Medulla oblongata (tissue), 1 donor: ENCODE results near the gene GATAD1.
"Not testable (repeated sequence)": the region's sequence is repeated elsewhere in the genome, so short reads cannot be mapped to it uniquely, and the experiment has no call there.

ENCODE experiments used
- DNase-seq: peaks from one replicate; pipeline ENCODE4 v3.0.0-alpha.2; 2015; ENCODE audit errors: extremely low spot score

The GATAD1 gene

DNA sequence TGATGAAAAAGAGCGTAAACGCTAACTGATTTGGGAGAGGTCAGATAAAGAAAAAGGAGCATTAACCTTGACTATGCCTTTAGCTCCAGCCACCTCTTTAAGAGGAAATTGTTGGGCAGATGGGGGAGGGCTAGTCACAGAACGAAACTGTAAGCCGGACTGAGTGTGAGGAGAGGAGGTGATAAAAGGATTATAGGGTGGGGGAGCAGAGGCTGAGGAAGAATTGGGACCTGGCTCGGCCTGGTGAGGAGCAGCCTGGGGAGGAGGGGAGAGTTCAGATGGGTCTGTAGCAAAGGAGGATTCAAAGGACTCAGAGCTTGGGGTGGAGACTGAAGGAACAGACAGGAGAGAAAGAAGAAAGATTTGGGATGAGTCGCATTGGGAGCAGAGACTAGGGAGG, 36.3 kb downstream of the GATAD1 start:
- DNase-seq = not testable (repeated sequence)

DNA sequence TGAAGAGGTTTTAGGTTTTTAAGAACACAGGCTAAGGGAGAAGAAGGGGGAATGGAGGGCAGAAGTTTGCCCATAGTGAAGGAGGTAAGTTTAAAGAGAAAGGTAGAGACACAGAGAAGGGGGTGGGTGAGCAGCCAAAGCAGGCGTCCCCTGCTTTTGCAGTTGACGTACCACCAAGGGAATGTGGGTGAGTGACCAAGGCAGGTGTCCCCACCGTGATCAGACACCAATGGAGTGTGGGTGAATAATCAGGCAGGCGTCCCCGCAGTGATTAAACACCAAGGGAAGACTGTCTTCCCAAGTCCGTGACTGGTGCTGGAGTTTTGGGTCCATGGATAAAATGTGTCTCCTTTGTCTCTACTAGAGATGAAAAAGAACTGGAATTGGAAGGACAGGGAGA, 36.9 kb downstream of the GATAD1 start:
- DNase-seq = not testable (repeated sequence)

DNA sequence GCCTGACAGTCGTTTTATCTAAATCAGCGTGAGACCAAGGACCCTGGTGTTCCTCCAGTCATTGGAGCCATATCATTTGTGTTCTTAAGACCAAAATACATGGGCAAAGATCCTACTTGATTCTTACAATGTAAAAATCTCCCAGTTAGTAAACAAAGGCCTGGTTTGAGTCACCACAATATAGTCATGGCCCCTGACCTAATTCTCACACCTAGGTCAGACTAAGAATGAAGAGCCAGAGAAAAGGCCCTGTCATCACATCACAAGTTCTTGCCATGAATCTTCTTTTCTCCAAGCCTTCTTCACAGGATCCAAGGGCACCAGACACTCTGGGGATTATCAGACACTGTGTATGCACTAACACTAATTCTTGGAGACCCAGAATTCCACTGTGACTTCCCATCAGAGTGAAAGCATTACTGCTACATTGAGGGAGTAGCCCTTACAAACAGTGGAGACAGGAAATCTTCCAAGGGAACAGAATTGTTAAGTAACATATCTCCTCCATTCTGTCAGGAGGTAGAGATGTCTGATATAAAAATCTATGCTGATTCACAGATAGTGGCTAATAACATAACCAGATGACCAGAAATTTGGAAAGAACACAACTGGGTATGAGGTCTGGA, 38.1 kb downstream of the GATAD1 start:
- no peak for DNase-seq

DNA sequence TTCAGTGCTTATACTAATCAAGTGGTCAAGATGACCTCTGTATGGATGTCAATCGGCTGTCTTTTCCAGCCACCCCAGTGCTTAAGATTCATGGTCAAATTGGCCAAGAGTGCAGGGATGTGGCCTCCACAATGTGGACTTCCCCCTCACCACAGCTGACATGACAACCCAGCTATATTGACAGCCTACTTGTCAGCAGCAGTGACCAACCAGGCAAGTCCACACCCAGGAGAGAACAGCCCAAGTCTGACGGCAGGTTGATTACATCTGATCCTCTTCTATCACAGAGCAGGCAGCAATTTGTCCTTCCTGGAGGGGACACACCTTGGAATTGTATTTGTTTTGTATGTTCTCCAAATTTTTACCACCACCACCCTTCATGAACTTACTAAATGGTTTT, 38.7 kb downstream of the GATAD1 start:
- no peak for DNase-seq

DNA sequence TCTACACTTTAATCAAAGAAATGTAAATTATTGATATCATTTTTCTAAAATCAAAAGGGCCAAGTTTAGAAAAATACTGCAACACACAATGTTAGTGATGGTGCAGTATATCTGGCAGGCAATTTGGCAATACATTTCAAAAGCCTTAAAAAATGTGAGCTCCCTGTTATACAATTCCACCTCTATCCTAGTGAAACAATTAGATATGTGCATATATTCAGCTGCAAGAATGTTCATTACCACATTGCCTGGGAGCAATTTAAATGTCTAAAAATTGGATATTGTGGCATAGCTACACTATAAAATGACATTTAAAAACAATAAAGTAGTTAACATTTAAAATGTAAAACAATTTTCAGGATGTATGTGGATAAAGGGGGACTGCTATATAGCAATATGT, 40.5 kb downstream of the GATAD1 start:
- DNase-seq = no peak

DNA sequence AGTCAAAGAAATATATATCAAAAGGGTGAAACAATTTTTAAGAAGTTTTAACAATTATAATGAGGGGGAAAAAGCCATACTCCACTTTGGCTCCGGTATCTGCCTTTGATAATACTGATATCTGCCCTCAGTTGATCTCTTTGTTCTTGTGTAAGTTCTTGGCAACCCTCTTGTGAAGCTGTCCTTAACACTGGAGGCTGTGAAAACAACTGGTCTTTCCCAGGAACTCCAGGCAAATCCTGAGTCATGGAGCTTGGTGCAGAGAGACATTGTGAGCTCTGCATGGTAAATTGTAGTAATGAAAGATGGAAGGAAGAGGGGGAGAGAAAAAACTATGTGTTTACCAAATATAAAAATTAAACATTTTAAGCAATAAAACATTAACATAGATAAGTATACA, 42.4 kb downstream of the GATAD1 start:
- peak; percentile 5 for DNase-seq

DNA sequence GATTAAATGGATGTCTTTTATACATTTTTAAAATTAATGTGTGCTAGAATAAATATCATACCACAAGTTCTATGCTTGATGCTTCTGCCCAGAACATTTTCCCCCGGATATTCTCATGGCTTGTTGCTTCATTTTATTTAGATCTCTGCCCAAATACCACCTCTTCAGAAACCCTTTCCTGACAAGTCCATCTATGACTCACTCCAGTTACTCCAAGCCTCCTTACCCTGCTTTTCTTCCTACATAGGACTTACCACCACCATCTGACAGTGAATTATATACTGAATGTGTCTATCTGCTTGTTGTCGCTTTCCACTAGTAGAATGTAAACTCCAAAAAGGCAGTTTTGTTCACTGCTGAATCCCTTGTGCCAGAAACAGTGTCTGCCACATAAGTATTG, 49.6 kb downstream of the GATAD1 start:
- no peak for DNase-seq

DNA sequence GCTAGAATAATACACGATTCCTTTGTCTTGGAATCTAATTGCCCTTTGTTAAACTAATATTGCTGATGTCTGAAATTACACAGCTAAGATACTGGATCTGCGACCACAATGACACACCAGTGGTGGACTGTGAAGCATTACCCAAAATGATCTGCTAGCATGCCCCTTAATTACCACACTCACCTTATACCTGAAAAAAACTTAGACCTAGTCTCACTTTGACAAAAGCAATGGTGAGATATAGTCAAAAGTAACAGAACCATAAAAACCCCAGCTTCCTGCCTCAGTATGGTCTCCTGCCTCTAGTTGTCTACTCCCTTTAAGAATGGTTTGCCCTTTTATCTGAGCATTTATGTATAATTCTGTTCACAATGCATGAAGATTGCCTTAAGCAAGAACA, 51.3 kb downstream of the GATAD1 start:
- DNase-seq = no peak

DNA sequence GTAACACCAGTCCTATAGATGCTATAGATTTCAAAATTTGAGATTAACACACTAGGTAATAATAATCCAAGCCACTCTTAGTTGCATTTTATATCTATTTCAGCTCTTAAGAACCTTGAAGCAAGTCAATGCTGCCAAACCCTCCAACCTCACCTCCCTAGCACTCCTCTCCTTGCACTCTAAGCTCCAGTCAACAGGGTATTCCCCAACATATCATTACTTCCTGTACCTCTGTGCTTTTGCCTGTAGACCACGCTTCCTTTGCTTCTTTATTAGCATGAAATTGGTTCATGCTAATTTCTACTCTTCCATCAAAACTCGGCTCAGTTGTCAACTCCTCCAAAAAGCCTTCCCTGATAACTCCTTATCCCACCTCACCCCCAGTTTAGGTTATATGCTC, 56.5 kb downstream of the GATAD1 start:
- no peak for DNase-seq

DNA sequence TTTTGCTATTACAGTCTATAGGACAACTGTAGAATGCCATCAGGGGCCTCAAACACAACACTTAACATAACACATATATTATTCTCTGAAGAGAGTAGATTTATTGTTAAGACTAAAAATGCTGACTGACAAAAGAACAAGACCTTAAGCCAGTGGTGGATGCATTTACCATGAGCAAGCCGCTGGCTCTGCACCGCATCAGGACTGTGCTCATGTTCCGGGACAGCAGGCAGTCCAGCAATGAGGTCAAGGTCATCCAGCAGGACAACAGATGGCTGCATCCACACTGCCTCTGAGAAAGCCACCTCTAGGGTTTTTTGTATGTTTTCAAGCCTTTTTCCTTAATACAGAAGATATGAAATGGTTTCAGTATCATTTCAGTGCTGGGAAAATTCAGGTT, 57.3 kb downstream of the GATAD1 start:
- DNase-seq = no peak

DNA sequence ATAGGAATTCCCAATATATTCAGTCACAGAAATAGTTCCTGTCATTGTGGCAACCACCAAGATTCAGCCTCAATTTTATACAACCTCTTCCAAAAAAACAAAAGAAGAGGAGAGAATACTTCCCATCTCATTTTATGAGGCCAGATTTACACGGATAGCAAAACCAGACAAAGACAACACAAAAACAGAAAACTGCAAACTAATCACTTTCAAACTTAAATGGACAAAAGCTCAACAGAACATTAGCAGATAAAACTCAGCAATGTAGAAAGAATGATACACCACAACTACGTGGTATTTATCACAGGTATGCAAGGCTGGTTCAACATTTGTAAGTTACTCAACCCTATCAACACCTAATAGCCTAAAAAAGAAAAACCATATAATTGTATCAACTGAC, 59.1 kb downstream of the GATAD1 start:
- no peak for DNase-seq

DNA sequence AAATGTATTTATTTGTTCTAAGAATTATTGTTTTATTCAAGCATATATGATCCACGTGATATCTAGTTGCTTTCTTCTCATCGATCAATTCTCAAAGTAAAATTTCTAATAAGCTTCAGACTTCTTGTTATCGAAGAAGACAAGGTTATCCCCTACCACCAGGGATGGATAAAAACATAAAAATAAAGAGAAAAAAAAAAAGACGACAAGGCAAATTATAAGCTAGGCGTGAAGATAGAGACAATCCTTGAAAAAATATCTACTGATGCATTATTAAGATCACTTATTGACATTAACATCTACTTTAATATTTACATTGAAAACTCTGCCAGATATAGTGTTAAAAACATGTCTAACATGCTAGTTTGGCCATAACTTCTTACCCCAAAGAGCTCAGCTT, 61.7 kb downstream of the GATAD1 start:
- DNase-seq = no peak
